Loucy (cell line): ENCODE data around the gene PAX9.

Source experiments
- H2AFZ ChIP-seq: fragments of 200-600 bp; sonication (generic); 2 replicates; pipeline ENCODE4 v1.6.0; 2016; ENCODE audit warnings: antibody characterized with exemption, mild to moderate bottlenecking, low read length, moderate library complexity
- H3F3A ChIP-seq: fragments of 200-600 bp; 2 replicates; pipeline ENCODE4 v1.6.0; 2016; ENCODE audit warnings: antibody characterized with exemption, low read depth, mild to moderate bottlenecking
- H3K27me3 ChIP-seq: fragments of 200-600 bp; sonication (generic); 2 replicates; pipeline ENCODE4 v1.6.1; 2014; ENCODE audit warnings: low read length, mild to moderate bottlenecking; ENCODE audit not compliant: insufficient read depth, poor library complexity, severe bottlenecking
- H3K36me3 ChIP-seq: fragments of 200-600 bp; sonication (generic); 2 replicates; pipeline ENCODE4 v1.6.1; 2016; ENCODE audit warnings: low read length; ENCODE audit not compliant: insufficient read depth
- H3K4me1 ChIP-seq: fragments of 200-600 bp; sonication (generic); 2 replicates; pipeline ENCODE4 v1.5.1; 2014; ENCODE audit warnings: low read length, mild to moderate bottlenecking; ENCODE audit not compliant: insufficient read depth, poor library complexity, severe bottlenecking
- H3K4me2 ChIP-seq: fragments of 200-600 bp; sonication (generic); 2 replicates; pipeline ENCODE4 v1.6.0; 2014; ENCODE audit warnings: antibody characterized with exemption, low read length, low read depth, mild to moderate bottlenecking; ENCODE audit not compliant: poor library complexity, severe bottlenecking
- H3K4me3 ChIP-seq: fragments of 200-600 bp; sonication (generic); 2 replicates; pipeline ENCODE4 v1.5.1; 2014; ENCODE audit warnings: low read length, mild to moderate bottlenecking, mixed read lengths; ENCODE audit not compliant: poor library complexity, severe bottlenecking
- H3K79me2 ChIP-seq: fragments of 200-600 bp; sonication (generic); 2 replicates; pipeline ENCODE4 v1.6.1; 2014; ENCODE audit warnings: low read length; ENCODE audit not compliant: insufficient read depth
- H3K9ac ChIP-seq: fragments of 200-600 bp; sonication (generic); 2 replicates; pipeline ENCODE4 v1.6.0; 2014; ENCODE audit warnings: mild to moderate bottlenecking, low read depth, low read length, moderate library complexity; ENCODE audit not compliant: poor library complexity, severe bottlenecking
- H3K9me2 ChIP-seq: fragments of 200-600 bp; sonication (generic); replicated peaks from 2 replicates; pipeline ENCODE4 v1.6.1; 2016; ENCODE audit warnings: low read depth, low read length, mixed read lengths
- H3K9me3 ChIP-seq: fragments of 200-600 bp; sonication (generic); 2 replicates; pipeline ENCODE4 v1.6.1; 2014; ENCODE audit warnings: mild to moderate bottlenecking, antibody characterized with exemption, low read length, low read depth; ENCODE audit not compliant: insufficient read depth
- H4K20me1 ChIP-seq: fragments of 200-600 bp; sonication (generic); 2 replicates; pipeline ENCODE4 v1.6.0; 2014; ENCODE audit warnings: antibody characterized with exemption, low read length, mild to moderate bottlenecking; ENCODE audit not compliant: insufficient read depth, poor library complexity, severe bottlenecking
- CTCF ChIP-seq: fragments of 200-600 bp; sonication (generic); conservative IDR thresholded peaks from 2 replicates; pipeline ENCODE4 v1.5.1; 2014; ENCODE audit warnings: mild to moderate bottlenecking, antibody characterized with exemption, low read length
- EZH2phosphoT487 ChIP-seq: fragments of 200-600 bp; IDR thresholded peaks from 2 replicates; pipeline ENCODE4 v1.6.1; 2018; ENCODE audit warnings: antibody characterized with exemption, mild to moderate bottlenecking, moderate library complexity, borderline replicate concordance

The PAX9 gene

GRCh38 chr14:36662543-36663403, 1.1 kb downstream of the PAX9 start:
- H3K4me3 ChIP-seq, result no peak overlapping the region
- no peaks in the 10 kb centered on the region for H3K27me3 ChIP-seq
- no peak overlapping the region for H2AFZ ChIP-seq
- no peaks in the 10 kb centered on the region for H3F3A ChIP-seq
- no peaks in the 10 kb centered on the region for H3K9me2 ChIP-seq
- H4K20me1 ChIP-seq, result no peaks in the 10 kb centered on the region
- H3K9ac ChIP-seq, result no peak overlapping the region
- no peaks in the 10 kb centered on the region for H3K9me3 ChIP-seq
- H3K36me3 ChIP-seq, result no peaks in the 10 kb centered on the region
- no peaks in the 10 kb centered on the region for H3K79me2 ChIP-seq
- H3K4me1 ChIP-seq, result no peaks in the 10 kb centered on the region
- no peak overlapping the region for H3K4me2 ChIP-seq
- TF ChIP-seq EZH2phosphoT487 (no peak), CTCF (no peak)

- no peaks in the 10 kb centered on the region for H3K9me2 ChIP-seq
- no peak overlapping the region for H3K9ac ChIP-seq
- H3K27me3 ChIP-seq, result no peaks in the 10 kb centered on the region
- no peak overlapping the region for H3K4me3 ChIP-seq
- H3K36me3 ChIP-seq, result no peaks in the 10 kb centered on the region
- H2AFZ ChIP-seq, result no peak overlapping the region
- H3K79me2 ChIP-seq, result no peaks in the 10 kb centered on the region
- no peaks in the 10 kb centered on the region for H3F3A ChIP-seq
- H3K4me2 ChIP-seq, result no peak overlapping the region
- TF ChIP-seq EZH2phosphoT487 (no peak), CTCF (no peak)
- no peaks in the 10 kb centered on the region for H4K20me1 ChIP-seq
- H3K9me3 ChIP-seq, result no peaks in the 10 kb centered on the region
- no peaks in the 10 kb centered on the region for H3K4me1 ChIP-seq
Measured at GRCh38 chr14:36663404-36664321, 2.0 kb downstream of the PAX9 start.

- H3K36me3 ChIP-seq, result no peaks in the 10 kb centered on the region
- H3K4me3 ChIP-seq, result no peak overlapping the region
- no peak overlapping the region for H2AFZ ChIP-seq
- no peaks in the 10 kb centered on the region for H4K20me1 ChIP-seq
- H3K4me1 ChIP-seq, result no peaks in the 10 kb centered on the region
- H3K27me3 ChIP-seq, result no peaks in the 10 kb centered on the region
- no peaks in the 10 kb centered on the region for H3K79me2 ChIP-seq
- H3F3A ChIP-seq, result no peaks in the 10 kb centered on the region
- H3K9me2 ChIP-seq, result no peaks in the 10 kb centered on the region
- no peak for TF ChIP-seq EZH2phosphoT487
- TF ChIP-seq CTCF, result no peak
- no peak overlapping the region for H3K4me2 ChIP-seq
- no peaks in the 10 kb centered on the region for H3K9me3 ChIP-seq
- H3K9ac ChIP-seq, result no peak overlapping the region
Measured at GRCh38 chr14:36664322-36665193, 2.9 kb downstream of the PAX9 start.
